Activated CD4-positive, alpha-beta T cell treated with anti-CD3 and anti-CD28 coated beads for 4 hours (primary cell): ENCODE results near the gene REM2.
A peak's percentile ranks its signal among the peaks of the same experiment; 100 is the strongest.

ENCODE experiments used
- DNase-seq, 2 donors: peaks; one replicate each; pipeline ENCODE4 v3.0.0-alpha.2; 2020

REM2 gene

DNA sequence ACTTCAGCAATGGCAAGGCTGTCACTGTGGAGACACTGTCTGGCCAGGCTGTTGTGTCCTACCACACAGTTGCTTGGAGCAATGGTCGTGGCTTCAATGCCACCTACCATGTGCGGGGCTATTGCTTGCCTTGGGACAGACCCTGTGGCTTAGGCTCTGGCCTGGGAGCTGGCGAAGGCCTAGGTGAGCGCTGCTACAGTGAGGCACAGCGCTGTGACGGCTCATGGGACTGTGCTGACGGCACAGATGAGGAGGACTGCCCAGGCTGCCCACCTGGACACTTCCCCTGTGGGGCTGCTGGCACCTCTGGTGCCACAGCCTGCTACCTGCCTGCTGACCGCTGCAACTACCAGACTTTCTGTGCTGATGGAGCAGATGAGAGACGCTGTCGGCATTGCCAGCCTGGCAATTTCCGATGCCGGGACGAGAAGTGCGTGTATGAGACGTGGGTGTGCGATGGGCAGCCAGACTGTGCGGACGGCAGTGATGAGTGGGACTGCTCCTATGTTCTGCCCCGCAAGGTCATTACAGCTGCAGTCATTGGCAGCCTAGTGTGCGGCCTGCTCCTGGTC lies 7.2 kb upstream of the REM2 start:
- no peak for DNase-seq

DNA sequence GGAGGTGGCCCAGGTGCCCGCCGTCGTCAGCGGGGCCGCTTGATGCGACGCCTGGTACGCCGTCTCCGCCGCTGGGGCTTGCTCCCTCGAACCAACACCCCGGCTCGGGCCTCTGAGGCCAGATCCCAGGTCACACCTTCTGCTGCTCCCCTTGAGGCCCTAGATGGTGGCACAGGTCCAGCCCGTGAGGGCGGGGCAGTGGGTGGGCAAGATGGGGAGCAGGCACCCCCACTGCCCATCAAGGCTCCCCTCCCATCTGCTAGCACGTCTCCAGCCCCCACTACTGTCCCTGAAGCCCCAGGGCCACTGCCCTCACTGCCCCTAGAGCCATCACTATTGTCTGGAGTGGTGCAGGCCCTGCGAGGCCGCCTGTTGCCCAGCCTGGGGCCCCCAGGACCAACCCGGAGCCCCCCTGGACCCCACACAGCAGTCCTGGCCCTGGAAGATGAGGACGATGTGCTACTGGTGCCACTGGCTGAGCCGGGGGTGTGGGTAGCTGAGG lies 6.0 kb upstream of the REM2 start:
- no peak for DNase-seq

DNA sequence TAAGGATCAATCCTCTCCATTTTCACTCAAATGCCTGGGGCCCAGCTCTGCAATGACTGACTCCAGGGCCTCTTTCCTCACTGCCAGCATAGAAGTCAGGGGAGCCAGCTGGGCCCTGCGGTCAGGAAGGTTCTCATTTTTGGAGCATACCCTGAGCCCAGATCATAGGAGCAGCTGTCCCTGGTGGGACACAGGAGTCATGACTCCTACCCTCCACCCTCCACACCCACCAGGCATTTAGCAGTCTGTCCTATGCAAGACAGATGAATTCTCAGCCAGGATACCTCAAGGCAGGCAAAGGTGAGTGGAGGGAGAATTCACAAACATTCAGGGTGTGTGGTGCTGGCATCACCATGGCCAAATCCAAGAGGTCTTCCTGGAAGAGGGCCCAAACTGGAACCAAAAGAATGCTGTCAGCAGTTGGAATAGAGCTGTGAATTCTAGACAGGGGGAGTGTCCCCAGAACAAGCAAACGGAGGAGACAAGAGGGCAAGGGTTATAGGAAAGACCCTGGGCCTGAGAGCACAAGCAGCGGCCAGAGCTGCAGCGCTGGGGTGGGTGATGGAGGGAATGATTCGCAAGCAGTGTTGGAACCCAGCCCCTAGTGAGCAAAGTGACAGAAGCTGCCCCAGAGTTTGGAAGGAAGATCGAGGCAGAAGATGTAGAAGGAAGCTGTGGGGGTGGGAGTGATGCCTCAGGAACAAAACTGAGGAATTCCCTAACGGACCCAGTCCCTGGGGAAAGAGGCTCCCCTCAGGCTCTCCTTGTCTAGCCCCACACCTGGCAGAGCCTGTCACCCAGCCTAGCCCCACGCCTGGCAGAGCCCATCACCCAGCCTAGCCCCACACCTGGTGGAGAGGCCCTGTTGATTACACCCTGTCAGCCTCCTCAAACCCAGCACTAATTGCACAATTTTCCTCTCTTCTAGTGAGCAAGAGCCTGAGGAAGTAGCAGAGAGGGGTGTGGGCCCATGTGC lies 4.5 kb upstream of the REM2 start:
- no peak for DNase-seq

GRCh38 chr14:22882064-22882463 lies 958 bp upstream of the REM2 start:
- DNase-seq = no peak

- DNase-seq = peak; percentile 64 to 72
These were observed 371 bp upstream of the REM2 start for GRCh38 chr14:22882529-22883172.

DNA sequence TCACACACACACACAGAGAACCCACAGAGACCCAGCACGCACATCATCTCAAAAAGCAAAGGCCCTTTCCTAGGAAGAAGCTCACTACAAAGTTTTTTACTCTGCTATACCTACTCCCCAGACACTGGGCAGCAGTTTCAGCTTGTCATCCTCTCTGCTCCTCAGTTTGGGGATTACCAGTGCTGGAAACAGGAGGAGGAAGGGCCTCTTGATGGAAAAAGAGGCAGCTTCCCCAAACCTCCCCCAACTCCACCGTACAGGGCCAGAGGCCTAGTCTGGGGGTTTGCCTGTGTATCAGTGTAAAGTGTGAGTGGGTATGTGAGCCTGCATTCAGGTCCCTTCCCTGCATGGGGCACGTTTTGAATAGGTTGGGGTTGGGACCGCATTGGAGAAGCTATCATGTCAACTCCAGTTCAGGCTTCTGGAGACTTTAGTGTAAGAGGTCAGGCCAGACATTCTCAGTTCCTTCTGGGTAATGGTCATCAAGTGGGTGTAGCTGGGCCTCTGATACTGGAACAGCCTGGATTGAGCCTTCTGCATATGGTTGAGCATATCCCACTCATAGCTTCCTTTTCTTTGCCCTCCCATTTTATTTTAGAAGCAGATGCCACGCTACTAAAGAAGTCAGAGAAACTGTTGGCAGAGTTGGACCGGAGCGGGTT lies 1.2 kb downstream of the REM2 start:
- DNase-seq = no peak

DNA sequence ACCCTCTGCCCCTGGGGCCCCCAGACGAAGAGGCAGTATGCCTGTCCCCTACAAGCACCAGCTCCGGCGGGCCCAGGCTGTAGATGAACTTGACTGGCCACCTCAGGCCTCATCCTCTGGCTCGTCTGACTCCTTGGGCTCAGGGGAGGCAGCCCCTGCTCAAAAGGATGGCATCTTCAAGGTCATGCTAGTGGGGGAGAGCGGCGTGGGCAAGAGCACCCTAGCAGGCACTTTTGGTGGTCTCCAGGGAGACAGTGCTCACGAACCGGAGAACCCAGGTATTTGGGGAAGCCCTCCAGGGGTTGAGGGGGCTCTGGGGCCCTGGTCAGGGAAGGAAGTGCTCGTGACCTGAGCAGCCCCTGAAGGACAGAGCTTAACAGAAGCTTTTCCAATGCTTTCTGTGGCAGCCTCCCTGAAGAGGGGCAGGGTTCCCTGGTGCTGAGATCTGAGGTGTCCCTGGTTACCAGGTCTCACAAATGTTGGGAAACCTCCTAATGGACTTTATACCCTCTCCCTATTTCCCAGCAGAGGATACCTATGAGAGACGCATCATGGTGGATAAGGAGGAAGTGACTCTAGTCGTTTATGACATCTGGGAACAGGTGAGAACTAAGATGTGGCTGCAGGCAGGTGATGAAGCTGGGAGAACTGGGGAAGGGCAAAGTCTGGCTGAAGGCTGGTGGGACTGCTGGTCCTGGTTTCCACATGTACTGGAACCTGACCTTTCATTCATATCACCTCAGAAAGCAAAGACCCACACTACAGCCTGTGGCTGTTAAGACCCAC lies 1.9 kb downstream of the REM2 start:
- DNase-seq = no peak

DNA sequence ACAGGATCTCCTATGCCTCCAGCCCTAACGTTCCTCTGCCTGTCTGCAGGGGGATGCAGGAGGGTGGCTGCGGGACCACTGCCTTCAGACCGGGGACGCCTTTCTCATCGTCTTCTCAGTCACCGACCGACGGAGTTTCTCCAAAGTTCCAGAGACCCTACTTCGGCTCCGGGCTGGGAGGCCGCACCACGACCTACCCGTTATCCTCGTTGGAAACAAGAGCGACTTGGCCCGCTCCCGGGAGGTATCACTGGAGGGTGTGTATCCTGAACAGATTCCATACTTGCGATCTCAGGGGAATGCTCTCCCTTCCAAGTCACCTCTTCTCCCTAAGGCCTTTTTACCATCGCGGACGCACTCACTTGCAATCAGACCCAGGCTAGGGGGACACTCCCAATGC lies 3.0 kb downstream of the REM2 start:
- no peak for DNase-seq

- DNase-seq = peak; percentile 65 to 72
These were observed 3.7 kb downstream of the REM2 start for GRCh38 chr14:22886500-22887259.

DNA sequence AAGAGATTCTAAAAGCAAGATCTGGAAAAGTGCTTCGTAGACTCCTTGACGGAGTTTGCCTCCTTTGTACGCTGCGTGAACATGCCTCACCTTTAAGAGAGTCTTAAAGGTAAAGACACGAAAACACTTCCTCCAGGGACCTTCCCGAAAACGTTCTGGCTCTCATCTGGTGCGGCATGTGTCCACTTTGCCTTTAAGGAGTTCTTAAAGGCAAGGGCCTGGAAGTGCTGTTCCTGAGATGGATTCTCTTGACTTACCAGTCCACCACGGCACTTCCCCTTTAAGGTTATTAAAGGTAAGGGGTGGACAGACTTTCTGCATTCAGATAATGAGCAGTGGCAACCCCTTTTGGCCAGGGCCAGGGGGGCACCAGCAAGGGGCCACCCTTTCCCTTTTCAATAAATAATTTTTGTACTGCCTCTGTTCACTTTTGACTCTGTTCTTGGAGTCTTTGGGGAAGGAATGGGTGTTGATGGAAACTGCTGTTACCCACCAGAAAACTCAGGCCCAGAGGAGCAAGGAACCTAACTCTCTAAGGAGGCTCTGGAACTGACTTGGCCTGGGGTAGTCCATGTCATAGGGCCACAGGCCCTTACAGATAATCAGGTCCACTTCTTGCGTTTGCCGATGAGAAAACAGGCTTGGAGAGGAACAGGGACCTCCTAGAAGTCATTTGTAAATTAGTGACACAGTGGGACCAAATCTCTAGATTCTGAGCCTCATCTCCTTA lies 4.4 kb downstream of the REM2 start:
- DNase-seq = peak in 1 of 2 donors; percentile 21

DNA sequence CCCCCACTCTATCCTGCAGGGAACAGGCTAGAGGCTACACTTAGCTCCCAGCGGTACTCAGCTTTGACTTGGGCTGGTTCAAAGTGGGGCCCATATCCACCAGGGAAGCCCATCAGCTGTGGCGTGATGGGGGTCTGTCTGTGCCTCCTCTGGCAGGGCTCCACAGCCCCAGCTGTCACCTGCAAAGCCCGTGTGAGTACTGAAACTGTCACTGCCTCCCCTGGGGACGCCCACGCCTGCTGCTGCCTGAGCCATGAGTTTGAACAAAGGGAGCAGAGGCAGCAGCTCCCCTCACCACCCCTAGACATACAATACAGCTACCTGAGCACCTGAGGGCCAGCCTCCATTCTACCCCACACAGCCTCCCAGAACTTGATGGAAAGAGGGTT lies 5.0 kb downstream of the REM2 start:
- peak; percentile 70 to 74 for DNase-seq

DNA sequence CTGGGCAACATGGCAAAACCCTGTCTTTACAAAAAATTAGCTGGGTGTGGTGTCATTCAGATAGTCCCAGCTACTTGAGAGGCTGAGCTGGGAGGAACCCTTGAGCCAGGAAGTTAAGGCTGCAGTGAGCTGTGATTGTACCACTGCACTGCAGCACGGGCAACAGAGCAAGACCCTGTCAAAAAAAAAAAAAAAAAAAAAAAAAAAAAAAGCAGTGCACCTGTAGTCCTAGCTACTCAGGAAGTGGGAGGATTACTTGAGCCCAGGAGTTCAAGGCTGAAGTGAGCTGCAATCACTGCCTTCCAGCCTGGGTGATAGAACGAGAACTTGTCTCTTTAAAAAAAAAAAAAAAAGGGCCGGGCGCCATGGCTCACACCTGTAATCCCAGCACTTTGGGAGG lies 5.6 kb downstream of the REM2 start:
- no peak for DNase-seq

- DNase-seq = no peak
These were observed 7.4 kb downstream of the REM2 start for GRCh38 chr14:22890416-22890815.

- DNase-seq = no peak
These were observed 9.5 kb downstream of the REM2 start for GRCh38 chr14:22892488-22892887.

DNA sequence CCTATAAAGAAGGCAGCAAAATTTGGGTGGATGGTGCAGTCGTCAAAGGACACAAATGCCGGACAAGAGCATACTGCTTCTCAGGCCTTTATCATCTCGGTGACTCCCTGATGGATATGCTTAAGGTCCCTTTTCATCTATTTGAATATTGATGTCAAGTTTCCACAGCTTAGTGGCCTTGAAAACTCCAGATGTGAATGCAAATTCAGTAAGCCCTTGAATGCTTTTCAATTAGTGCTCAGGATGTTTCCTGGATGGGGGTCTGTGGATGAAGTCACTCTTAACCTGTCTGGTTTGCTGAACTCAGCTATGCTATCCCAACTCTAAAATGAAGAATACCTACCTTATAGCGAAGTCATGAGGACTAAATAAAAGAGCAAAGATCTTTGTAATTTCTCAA lies 10.7 kb downstream of the REM2 start:
- no peak for DNase-seq

DNA sequence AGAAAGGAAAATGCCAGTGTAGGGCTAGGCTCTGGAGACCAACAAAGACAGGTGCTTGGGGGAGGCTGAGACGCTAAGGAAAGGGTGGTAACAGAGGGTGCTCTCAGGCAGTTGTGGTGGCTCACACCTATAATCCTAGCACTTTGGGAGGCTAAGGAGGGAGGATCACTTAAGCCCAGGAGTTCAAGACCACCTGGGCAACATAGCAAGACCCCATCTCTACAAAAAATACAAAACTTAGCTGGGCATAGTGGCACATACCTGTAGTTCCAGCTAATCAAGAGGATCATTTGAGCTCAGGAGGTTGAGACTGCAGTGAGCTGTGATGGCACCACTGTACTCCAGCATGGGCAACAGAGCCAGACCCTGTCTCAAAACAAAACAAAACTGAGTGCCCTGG lies 12.4 kb downstream of the REM2 start:
- DNase-seq = no peak

GRCh38 chr14:22896356-22896755 lies 13.3 kb downstream of the REM2 start:
- DNase-seq = no peak

DNA sequence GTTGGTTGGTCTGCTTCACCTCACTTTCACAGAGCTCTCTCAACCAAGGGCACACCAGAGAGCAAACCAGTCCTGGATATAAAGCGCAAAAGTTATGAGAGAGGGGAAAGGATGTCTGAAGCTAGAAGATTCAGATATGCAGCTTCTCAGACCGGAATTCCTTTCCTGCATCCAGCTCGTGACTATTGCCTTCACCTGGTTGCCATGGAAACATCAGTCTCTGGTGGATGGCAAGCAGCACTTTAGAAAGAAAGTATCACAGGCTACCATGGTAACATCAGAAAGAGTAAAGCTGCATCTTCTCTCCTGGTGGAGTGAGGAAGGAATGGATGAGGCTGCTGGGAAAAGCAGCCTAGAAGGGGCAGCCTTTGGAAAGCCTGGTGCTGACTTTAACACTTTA lies 13.7 kb downstream of the REM2 start:
- no peak for DNase-seq

DNA sequence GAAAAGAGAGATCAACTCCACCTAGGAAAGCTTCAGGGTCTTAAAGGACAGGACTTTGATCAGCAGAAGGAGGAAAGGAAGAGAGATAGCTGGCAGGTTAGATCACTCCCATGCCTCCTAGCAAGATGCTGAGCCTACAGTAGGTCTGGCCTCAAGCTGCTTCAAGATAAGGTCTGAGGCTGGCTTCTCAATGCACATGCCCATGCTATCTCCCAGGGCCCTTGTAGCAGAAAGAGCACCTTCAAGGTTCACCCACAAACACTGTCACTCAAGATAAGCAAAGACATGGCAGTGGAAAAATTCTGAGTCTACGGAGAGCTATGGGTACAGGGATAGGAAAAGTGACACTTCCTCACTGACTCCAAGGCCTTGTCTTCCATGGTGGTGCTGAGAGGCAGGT lies 14.3 kb downstream of the REM2 start:
- DNase-seq = no peak

- no peak for DNase-seq
These were observed 15.5 kb downstream of the REM2 start for GRCh38 chr14:22898302-22899090.
